GM10266 (cell line): ENCODE measurements around the gene ITPR2.
A peak's percentile ranks its signal among the peaks of the same experiment; 100 is the strongest.

ENCODE experiments used
- DNase-seq: peaks from one replicate; pipeline ENCODE4 v3.0.0; 2012; ENCODE audit errors: extremely low spot score
- TF ChIP-seq, protein P1 (sequence below): IDR thresholded peaks from 2 replicates; pipeline ENCODE4 v1.5.1; 2012; ENCODE audit warnings: mild to moderate bottlenecking, low read depth; ENCODE audit not compliant: control insufficient read depth, insufficient read depth; ENCODE audit errors: missing control alignments

Gene ITPR2

GRCh38 chr12:26799741-26800140 is 33.3 kb downstream of the ITPR2 start:
- DNase-seq = no peak
- TF ChIP-seq, protein P1, sequence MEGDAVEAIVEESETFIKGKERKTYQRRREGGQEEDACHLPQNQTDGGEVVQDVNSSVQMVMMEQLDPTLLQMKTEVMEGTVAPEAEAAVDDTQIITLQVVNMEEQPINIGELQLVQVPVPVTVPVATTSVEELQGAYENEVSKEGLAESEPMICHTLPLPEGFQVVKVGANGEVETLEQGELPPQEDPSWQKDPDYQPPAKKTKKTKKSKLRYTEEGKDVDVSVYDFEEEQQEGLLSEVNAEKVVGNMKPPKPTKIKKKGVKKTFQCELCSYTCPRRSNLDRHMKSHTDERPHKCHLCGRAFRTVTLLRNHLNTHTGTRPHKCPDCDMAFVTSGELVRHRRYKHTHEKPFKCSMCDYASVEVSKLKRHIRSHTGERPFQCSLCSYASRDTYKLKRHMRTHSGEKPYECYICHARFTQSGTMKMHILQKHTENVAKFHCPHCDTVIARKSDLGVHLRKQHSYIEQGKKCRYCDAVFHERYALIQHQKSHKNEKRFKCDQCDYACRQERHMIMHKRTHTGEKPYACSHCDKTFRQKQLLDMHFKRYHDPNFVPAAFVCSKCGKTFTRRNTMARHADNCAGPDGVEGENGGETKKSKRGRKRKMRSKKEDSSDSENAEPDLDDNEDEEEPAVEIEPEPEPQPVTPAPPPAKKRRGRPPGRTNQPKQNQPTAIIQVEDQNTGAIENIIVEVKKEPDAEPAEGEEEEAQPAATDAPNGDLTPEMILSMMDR = no peak

DNA sequence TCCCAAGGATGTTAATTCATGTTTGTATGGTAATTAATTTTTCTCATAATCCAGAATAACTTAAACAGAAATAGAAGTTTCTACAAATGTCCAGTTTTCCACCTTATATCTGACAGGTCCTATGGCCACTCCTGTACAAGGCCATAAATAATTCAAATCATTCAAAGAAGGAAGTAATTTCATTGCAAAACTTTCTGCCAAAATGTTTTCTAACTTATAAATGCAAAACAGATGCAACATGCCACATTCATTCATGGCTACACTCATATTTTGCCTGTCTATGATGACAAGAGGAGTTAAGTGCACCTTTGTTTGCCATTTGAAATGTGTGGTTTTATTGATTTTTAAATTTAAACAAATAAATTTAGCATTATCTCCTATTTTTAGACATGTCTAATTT is 34.4 kb downstream of the ITPR2 start:
- DNase-seq = no peak

GRCh38 chr12:26798023-26798422 is 35.0 kb downstream of the ITPR2 start:
- TF ChIP-seq, protein P1 = no peak
- DNase-seq = peak; percentile 38

More for the DNA sequence above, 34.4 kb downstream of the ITPR2 start:
- TF ChIP-seq, protein P1 = no peak

DNA sequence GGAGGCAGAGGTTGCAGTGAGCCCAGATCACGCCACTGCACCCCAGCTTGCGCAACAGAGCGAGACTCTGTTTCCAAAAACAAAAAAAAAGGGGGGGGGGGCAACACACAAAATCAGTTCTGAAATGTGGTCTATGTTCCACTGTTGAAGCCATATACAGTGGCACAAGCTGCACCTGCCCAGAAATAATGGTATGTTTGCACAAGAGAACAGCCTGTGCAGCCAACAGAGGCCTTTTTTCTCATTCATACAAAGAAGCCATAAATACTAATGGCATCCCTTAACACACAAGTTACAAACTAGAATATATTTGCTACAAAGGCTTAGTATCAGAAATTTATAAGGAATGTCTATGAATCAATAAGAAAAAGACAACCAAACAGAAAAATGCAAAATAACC is 37.1 kb downstream of the ITPR2 start:
- TF ChIP-seq, protein P1 = no peak

GRCh38 chr12:26791301-26791791 is 41.6 kb downstream of the ITPR2 start:
- DNase-seq = no peak

More for the DNA sequence above, 37.1 kb downstream of the ITPR2 start:
- DNase-seq = no peak

GRCh38 chr12:26790645-26790994 is 42.4 kb downstream of the ITPR2 start:
- no peak for DNase-seq
- TF ChIP-seq, protein P1 = no peak

More at GRCh38 chr12:26791301-26791791, 41.6 kb downstream of the ITPR2 start:
- TF ChIP-seq, protein P1 = no peak

DNA sequence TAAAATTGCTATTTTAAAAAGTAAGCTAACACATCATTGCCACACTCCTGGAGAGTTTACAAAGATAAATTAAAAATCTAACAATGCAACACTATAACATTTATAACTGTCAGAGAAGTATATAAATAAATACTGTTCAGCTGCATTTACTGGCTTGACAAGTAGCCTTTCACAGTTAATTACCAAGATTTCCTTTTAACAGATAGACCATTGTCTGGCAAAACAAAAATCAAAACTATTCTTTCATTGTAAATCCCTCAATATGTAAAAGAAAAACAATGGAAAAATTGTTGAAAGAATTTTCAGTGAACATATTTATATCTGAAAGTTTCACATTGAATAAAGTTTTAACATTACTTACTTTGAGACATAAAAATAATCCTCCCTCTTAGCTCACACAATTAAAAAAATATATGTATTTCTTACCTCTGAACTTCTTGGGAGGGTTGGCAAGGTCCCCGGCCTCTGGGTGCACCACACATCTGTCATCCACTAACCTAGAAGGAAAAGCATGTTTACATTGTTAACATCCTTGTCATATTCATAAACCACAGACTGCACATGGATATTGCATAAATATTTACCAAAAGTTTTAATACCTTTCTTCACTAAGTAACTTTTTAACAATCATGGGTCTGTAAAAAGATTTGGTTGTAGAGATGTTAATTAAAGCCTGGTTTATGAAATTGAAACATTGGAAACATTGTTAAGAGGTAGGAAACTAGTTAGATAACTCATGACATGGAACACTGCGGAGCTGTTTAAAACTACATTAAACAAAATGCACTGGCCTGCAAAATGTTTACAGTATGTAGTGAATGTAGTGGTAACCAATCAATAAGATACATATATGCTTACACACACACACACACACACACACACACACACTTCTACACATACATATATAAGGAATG is 43.0 kb downstream of the ITPR2 start:
- TF ChIP-seq, protein P1 = no peak
- DNase-seq = no peak
